Sigmoid colon (tissue), 4 donors: Measurements from ENCODE around the gene TSPO.

Experiments used
- POLR2A ChIP-seq, 2 donors: fragments of 450-650 bp; IDR thresholded peaks; one replicate each; pipeline ENCODE4 v1.6.1; 2016; ENCODE audit warnings: antibody characterized with exemption in 2 of 2, mild to moderate bottlenecking in 2 of 2, moderate library complexity in 2 of 2
- POLR2AphosphoS5 ChIP-seq, 4 donors: sonication (generic); formaldehyde crosslinking; IDR thresholded peaks; one replicate each; pipeline ENCODE4 v1.6.1; 2017; ENCODE audit warnings: antibody characterized with exemption in 4 of 4
- TF ChIP-seq, protein P1 (sequence below), 4 experiments: fragments of 450-650 bp in 3 of 4; fragments of 200-600 bp in 1 of 4; IDR thresholded peaks; one replicate each; pipeline ENCODE4 v1.5.1; 2016 to 2019; ENCODE audit warnings: antibody characterized with exemption in 4 of 4, mild to moderate bottlenecking in 3 of 4, moderate library complexity in 2 of 4

DNA sequence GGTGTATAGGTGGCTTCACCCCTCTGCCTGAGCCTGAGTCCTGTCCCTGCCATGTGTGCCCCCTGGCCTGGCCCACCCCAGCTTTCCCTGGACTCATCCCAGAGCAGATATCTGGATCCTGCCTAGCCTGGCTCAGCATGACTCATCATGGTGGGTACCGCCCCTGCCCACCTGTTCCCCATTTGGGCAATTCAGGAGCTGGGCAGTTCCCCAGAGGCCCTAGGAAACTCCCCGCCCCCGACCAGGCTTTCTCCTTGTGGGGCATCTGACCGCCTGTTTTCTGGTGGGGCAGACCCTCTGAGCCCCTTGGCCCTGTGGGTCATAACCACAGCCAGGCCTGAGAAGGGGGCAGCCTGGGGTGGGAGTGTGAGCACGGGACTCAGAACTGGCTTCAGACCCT is 4.4 kb downstream of the TSPO start:
- TF ChIP-seq, protein P1, sequence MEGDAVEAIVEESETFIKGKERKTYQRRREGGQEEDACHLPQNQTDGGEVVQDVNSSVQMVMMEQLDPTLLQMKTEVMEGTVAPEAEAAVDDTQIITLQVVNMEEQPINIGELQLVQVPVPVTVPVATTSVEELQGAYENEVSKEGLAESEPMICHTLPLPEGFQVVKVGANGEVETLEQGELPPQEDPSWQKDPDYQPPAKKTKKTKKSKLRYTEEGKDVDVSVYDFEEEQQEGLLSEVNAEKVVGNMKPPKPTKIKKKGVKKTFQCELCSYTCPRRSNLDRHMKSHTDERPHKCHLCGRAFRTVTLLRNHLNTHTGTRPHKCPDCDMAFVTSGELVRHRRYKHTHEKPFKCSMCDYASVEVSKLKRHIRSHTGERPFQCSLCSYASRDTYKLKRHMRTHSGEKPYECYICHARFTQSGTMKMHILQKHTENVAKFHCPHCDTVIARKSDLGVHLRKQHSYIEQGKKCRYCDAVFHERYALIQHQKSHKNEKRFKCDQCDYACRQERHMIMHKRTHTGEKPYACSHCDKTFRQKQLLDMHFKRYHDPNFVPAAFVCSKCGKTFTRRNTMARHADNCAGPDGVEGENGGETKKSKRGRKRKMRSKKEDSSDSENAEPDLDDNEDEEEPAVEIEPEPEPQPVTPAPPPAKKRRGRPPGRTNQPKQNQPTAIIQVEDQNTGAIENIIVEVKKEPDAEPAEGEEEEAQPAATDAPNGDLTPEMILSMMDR (IDR thresholded peaks at IDR 0.05) = no peak
- TF ChIP-seq POLR2A (IDR thresholded peaks at IDR 0.05) = no peak
- no peak for TF ChIP-seq POLR2AphosphoS5 (IDR thresholded peaks at IDR 0.05)
